ENCODE results near the gene LRP2.

Gene LRP2

DNA sequence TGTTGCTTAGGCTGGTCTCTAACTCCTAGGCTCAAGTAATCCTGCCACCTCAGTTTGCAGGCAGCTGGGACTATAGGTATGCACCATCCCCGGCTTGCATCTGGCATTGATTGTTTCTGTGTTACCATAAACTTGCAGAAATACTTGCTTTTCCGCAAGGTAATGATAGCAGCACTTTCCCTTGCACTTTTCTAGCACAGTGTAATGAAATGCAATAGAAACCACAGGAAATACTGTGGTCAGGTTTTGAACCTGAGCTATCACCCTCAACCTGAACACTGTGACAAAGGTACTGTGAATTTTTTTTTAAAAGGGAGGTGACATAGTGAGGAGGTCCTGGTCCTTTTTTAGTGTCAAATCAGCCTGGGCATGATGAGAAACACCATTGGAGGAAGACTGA lies 254.7 kb downstream of the LRP2 start:
- Histone ChIP-seq H3K4me1 (ENCODE audit: control insufficient read depth, insufficient read depth, low read length, poor library complexity, severe bottlenecking) (no peaks in the 10 kb centered on the region), H3K27ac (ENCODE audit: low read depth, low read length, severe bottlenecking) (no peak overlapping the region), H3K36me3 (ENCODE audit: control insufficient read depth, insufficient read depth, low read length) (no peaks in the 10 kb centered on the region), H3K4me3 (ENCODE audit: extremely low read depth, insufficient read depth, low read length, poor library complexity, severe bottlenecking) (no peak overlapping the region), H3K9me3 (ENCODE audit: control insufficient read depth, low read length) (no peaks in the 10 kb centered on the region)
- 82 to 88% methylated on average over 2 of the region's 2 CpGs for WGBS, 2 experiments (ENCODE audit: insufficient coverage in 2 of 2)

DNA sequence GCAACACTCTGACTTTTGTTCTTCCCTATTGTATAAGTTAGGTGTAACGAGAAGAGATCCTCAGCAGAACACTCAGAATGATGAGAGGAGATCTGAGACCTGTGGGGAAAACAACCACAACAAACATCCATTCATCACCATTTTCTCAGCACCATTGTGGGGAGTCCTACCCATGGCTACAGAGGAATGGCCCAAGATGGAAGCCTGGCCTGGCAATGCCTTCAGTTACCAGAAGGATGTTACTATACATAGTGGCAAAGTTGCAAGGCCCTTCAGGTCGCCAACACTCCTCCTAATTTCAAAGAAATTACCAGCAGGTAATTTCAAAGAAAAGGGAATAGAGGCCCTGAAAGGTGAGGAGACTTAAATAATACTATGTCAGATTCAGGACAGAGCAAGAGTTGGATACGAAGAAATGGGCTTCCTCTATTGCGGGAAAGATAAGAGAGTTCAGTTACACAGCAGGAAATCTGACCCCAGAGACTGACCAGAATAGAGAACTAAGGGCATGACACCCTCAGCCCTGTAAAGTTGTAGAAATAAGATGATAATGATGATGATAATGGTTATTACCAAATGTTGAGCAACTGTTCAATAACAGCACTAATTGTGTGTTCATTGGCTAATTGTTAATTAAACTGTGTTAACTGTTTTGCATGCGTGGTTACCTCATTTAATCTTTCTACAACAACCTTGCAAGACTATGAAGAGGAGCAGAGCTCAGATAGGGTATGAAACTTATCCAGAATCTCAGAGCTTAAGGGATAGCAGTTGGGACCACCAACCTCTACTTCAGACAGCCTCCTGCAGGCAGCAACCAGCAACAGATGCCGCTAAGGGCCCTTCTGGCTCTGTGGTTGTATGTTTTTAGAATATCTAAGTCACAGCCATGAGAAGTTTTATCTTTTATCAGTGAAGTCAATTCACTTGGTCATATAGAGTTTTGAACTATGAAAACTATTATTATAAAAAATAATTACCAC lies 255.5 kb downstream of the LRP2 start:
- Histone ChIP-seq H3K4me1 (ENCODE audit: control insufficient read depth, insufficient read depth, low read length, poor library complexity, severe bottlenecking) (no peaks in the 10 kb centered on the region), H3K27ac (ENCODE audit: low read depth, low read length, severe bottlenecking) (no peak overlapping the region), H3K36me3 (ENCODE audit: control insufficient read depth, insufficient read depth, low read length) (no peaks in the 10 kb centered on the region), H3K9me3 (ENCODE audit: control insufficient read depth, low read length) (no peaks in the 10 kb centered on the region), H3K4me3 (ENCODE audit: extremely low read depth, insufficient read depth, low read length, poor library complexity, severe bottlenecking) (no peak overlapping the region)
- WGBS, 2 experiments (ENCODE audit: insufficient coverage in 2 of 2) = 96 to 97% methylated on average over 2 to 3 of the region's 6 CpGs

DNA sequence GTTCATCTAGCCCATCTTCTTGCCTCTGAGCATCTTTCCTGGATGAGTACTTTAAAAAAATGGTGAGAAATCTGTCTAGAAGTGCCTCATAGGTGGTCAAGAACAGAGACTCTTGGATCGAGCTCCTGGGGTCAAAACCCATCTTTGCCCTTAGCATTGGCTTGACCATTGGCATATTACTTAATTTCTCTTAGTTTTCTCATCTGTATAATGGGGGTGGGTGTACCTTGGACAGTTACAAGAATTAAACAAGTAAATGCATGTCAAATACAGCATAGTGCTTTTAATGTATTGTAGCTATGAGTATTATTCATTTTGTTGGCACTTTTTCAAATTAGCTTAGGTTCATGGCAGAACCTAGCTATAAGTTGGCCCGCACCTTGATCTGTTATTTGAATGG lies 256.2 kb downstream of the LRP2 start:
- no peaks in the 10 kb centered on the region for H3K4me1 ChIP-seq (ENCODE audit: control insufficient read depth, insufficient read depth, low read length, poor library complexity, severe bottlenecking)
- WGBS, 2 experiments (ENCODE audit: insufficient coverage in 2 of 2) = 90 to 100% methylated on average over 1 to 2 of the region's 2 CpGs
- H3K36me3 ChIP-seq (ENCODE audit: control insufficient read depth, insufficient read depth, low read length) = no peaks in the 10 kb centered on the region
- no peaks in the 10 kb centered on the region for H3K9me3 ChIP-seq (ENCODE audit: control insufficient read depth, low read length)
- no peak overlapping the region for H3K27ac ChIP-seq (ENCODE audit: low read depth, low read length, severe bottlenecking)
- H3K4me3 ChIP-seq (ENCODE audit: extremely low read depth, insufficient read depth, low read length, poor library complexity, severe bottlenecking) = no peak overlapping the region

DNA sequence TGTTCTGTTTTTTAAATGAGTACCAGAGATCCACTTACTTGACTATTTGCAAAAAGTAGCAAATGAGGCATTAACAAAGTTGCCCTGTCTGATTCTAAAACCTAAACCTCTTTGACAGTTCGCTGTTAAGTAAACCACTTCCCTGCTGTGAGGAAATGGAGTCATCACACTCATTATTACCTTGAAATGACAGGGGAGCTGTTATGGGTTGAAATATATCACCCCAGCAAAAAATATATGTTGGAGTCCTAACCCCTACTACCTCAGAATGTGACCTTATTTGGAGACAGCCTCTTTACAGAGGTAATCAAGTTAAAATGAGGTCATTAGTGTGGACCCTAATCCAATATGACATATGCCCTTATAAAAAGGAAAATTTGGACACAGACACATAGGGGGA lies 256.9 kb downstream of the LRP2 start:
- Histone ChIP-seq H3K4me1 (ENCODE audit: control insufficient read depth, insufficient read depth, low read length, poor library complexity, severe bottlenecking) (no peaks in the 10 kb centered on the region), H3K4me3 (ENCODE audit: extremely low read depth, insufficient read depth, low read length, poor library complexity, severe bottlenecking) (no peak overlapping the region), H3K9me3 (ENCODE audit: control insufficient read depth, low read length) (no peaks in the 10 kb centered on the region), H3K36me3 (ENCODE audit: control insufficient read depth, insufficient read depth, low read length) (no peaks in the 10 kb centered on the region), H3K27ac (ENCODE audit: low read depth, low read length, severe bottlenecking) (no peak overlapping the region)
- 80% methylated on average over 1 of the region's 1 CpG; no CpG with 5 or more reads in 1 of the 2 experiments for WGBS, 2 experiments (ENCODE audit: insufficient coverage in 2 of 2)

DNA sequence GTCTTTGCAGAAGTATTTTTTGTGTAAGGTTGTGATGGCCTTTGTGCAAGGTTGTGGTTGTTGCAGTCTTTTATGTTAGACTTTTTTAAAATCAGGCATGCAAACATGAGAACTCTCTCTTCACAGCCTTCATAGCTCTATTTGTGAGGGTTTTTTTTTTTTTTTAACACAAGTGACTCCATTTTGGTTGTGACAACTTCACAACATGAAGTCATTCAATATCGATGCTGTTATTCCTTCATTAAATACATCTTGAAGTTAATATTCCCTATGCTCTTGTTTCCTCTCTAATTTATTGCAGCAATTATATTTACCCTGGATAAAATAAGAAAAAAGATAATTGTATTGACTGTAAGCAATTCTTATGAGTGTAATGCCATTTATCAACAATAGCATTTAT lies 257.5 kb downstream of the LRP2 start:
- H3K4me1 ChIP-seq (ENCODE audit: control insufficient read depth, insufficient read depth, low read length, poor library complexity, severe bottlenecking) = no peaks in the 10 kb centered on the region
- no CpG with 5 or more reads among the region's 1 CpG for WGBS, 2 experiments (ENCODE audit: insufficient coverage in 2 of 2)
- H3K4me3 ChIP-seq (ENCODE audit: extremely low read depth, insufficient read depth, low read length, poor library complexity, severe bottlenecking) = no peak overlapping the region
- H3K36me3 ChIP-seq (ENCODE audit: control insufficient read depth, insufficient read depth, low read length) = no peaks in the 10 kb centered on the region
- H3K9me3 ChIP-seq (ENCODE audit: control insufficient read depth, low read length) = no peaks in the 10 kb centered on the region
- no peak overlapping the region for H3K27ac ChIP-seq (ENCODE audit: low read depth, low read length, severe bottlenecking)

DNA sequence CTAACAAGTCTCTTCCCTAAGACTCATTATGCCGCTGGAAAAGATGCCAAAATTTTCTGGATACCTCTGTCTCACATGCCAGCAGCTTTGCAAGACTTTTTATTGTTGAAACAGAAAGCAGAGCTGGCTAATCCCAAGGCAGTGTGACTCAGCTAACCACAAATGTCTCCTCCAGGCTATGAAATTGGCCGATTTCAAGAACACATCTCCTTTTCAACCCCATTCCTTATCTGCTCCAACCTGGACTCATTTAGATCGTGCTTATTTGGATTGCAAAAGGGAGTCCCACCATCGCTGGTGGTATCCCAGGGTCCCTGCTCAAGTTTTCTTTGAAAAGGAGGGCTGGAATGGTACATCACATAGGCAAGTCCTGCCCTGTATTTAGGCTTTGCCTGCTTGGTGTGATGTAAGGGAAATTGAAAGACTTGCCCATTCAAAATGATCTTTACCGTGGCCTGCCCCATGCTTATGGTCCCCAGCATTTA lies 266.7 kb downstream of the LRP2 start:
- no peak overlapping the region for H3K4me3 ChIP-seq (ENCODE audit: extremely low read depth, insufficient read depth, low read length, poor library complexity, severe bottlenecking)
- H3K4me1 ChIP-seq (ENCODE audit: control insufficient read depth, insufficient read depth, low read length, poor library complexity, severe bottlenecking) = peaks cover 3% of the 10 kb centered on the region
- no peaks in the 10 kb centered on the region for H3K9me3 ChIP-seq (ENCODE audit: control insufficient read depth, low read length)
- no peak overlapping the region for H3K27ac ChIP-seq (ENCODE audit: low read depth, low read length, severe bottlenecking)
- WGBS, 2 experiments (ENCODE audit: insufficient coverage in 2 of 2) = 74 to 79% methylated on average over 4 of the region's 5 CpGs
- H3K36me3 ChIP-seq (ENCODE audit: control insufficient read depth, insufficient read depth, low read length) = no peaks in the 10 kb centered on the region

DNA sequence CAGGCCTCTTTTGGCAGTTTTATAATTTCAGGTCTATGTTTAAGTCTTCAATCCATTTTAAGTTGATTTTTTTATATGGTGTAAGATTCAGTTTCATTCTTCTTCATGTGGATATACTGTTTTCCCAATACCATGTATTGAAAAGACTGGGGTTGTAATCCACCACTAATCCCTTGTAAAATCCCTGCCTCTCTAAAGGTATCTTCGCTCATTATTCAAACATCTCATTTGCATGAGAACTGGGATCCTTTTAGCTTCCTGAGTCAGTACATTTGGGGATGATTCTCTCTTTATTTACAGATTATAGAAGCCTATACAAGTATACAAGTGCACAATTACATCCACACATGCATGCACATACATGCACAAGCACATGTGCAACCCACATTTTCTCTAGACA lies 267.7 kb downstream of the LRP2 start:
- no CpG with 5 or more reads among the region's 1 CpG for WGBS, 2 experiments (ENCODE audit: insufficient coverage in 2 of 2)
- H3K4me1 ChIP-seq (ENCODE audit: control insufficient read depth, insufficient read depth, low read length, poor library complexity, severe bottlenecking) = peaks cover 3% of the 10 kb centered on the region
- no peak overlapping the region for H3K4me3 ChIP-seq (ENCODE audit: extremely low read depth, insufficient read depth, low read length, poor library complexity, severe bottlenecking)
- H3K27ac ChIP-seq (ENCODE audit: low read depth, low read length, severe bottlenecking) = no peak overlapping the region
- no peaks in the 10 kb centered on the region for H3K36me3 ChIP-seq (ENCODE audit: control insufficient read depth, insufficient read depth, low read length)
- H3K9me3 ChIP-seq (ENCODE audit: control insufficient read depth, low read length) = no peaks in the 10 kb centered on the region

DNA sequence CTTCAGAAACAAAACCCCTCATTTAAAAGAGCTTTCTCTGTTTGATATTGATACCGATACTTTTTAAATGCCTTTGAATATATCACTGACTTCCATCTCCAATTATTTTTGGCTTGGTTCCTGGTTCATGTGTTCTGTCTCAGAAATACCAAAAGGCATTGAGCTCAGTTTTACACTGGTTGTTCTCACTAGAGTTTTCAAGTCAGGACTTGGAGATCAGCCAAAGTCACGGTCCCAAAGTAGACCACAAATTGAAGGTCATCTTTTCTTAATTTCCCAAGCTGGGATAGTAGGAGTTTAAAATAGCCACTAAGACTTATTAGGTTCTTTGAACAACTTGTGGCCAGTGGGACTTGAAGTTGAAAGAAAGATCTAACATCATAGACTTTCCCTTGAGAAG lies 268.8 kb downstream of the LRP2 start:
- no peak overlapping the region for H3K27ac ChIP-seq (ENCODE audit: low read depth, low read length, severe bottlenecking)
- H3K36me3 ChIP-seq (ENCODE audit: control insufficient read depth, insufficient read depth, low read length) = no peaks in the 10 kb centered on the region
- H3K4me3 ChIP-seq (ENCODE audit: extremely low read depth, insufficient read depth, low read length, poor library complexity, severe bottlenecking) = no peak overlapping the region
- WGBS, 2 experiments (ENCODE audit: insufficient coverage in 2 of 2) = 94 to 100% methylated on average over 1 to 2 of the region's 2 CpGs
- H3K4me1 ChIP-seq (ENCODE audit: control insufficient read depth, insufficient read depth, low read length, poor library complexity, severe bottlenecking) = peaks cover 3% of the 10 kb centered on the region
- H3K9me3 ChIP-seq (ENCODE audit: control insufficient read depth, low read length) = no peaks in the 10 kb centered on the region

DNA sequence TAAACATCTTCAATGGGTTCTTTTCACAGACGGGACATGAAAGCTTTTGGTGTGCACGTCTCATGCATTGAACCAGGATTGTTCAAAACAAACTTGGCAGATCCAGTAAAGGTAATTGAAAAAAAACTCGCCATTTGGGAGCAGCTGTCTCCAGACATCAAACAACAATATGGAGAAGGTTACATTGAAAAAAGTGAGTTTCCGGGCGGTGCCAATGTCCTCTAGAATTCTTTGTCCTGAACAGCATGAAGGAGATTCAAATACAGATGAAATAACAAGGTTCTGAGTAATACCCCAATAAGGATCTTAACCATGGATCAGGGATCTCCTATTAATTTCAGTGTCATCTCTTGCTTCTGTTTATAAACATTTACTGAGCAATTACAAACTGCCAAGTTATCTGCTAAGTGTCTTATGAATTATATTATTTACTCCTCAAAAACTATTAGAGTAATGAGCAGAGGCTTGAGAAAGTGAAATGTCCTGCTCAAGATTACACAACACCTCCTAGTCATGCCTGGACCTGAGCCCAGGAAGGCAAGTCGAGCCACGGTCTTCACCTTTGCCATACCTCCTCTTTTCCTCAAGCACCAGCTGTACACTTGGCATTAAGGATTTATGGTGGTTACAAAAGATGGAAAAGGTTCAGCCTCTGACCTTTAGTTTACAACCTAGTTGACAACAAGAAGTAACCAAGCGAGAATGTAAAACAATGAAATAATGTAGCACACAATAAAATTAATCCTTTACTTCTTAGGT lies 270.4 kb downstream of the LRP2 start:
- Histone ChIP-seq H3K36me3 (ENCODE audit: control insufficient read depth, insufficient read depth, low read length) (no peaks in the 10 kb centered on the region), H3K4me1 (ENCODE audit: control insufficient read depth, insufficient read depth, low read length, poor library complexity, severe bottlenecking) (peaks cover 3% of the 10 kb centered on the region), H3K9me3 (ENCODE audit: control insufficient read depth, low read length) (no peaks in the 10 kb centered on the region), H3K4me3 (ENCODE audit: extremely low read depth, insufficient read depth, low read length, poor library complexity, severe bottlenecking) (no peak overlapping the region), H3K27ac (ENCODE audit: low read depth, low read length, severe bottlenecking) (no peak overlapping the region)
- 90 to 94% methylated on average over 2 to 5 of the region's 8 CpGs for WGBS, 2 experiments (ENCODE audit: insufficient coverage in 2 of 2)

DNA sequence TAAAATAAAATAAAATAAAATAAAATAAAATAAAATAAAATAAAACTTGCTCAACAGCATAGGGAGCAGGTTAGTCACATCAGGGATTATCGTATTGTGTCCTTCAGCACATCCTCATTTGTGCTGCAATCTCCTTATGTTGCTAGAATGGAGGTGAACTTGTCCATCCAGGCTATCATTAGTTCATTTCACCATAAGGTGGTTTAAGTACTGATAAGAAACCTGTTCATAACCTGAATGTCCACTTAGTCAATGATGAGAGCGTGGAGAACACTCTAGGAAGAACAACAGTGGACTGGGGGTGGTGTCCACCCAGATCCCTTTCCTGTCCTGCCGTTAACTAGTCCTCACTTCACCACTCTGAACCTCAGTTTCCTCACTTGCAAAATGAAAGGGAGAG lies 271.1 kb downstream of the LRP2 start:
- no peaks in the 10 kb centered on the region for H3K36me3 ChIP-seq (ENCODE audit: control insufficient read depth, insufficient read depth, low read length)
- no peak overlapping the region for H3K27ac ChIP-seq (ENCODE audit: low read depth, low read length, severe bottlenecking)
- H3K9me3 ChIP-seq (ENCODE audit: control insufficient read depth, low read length) = no peaks in the 10 kb centered on the region
- H3K4me1 ChIP-seq (ENCODE audit: control insufficient read depth, insufficient read depth, low read length, poor library complexity, severe bottlenecking) = peaks cover 3% of the 10 kb centered on the region
- WGBS, 2 experiments (ENCODE audit: insufficient coverage in 2 of 2) = 100% methylated on average over 1 of the region's 3 CpGs; no CpG with 5 or more reads in 1 of the 2 experiments
- H3K4me3 ChIP-seq (ENCODE audit: extremely low read depth, insufficient read depth, low read length, poor library complexity, severe bottlenecking) = no peak overlapping the region
